Lower lobe of right lung (tissue), 2 donors: ENCODE measurements around the gene SPATA12. TPM values are rescaled to one million over a fixed set of nuclear protein-coding genes. Genes with fewer than 3 reads are reported as not detected.

Experiments used
- ATAC-seq, 2 donors: fragments of 200-7000 bp; cut with Tn5 transposase; one replicate each; pipeline ENCODE4 v1.9.1; 2020 to 2022; ENCODE audit warnings: mild to moderate bottlenecking in 2 of 2, moderate library complexity in 2 of 2
- DNase-seq: peaks from one replicate; pipeline ENCODE4 v3.0.0-alpha.2; 2020
- H3K27ac ChIP-seq: fragments of 200-600 bp; one replicate; pipeline ENCODE4 v1.8.0; 2022
- H3K27me3 ChIP-seq: fragments of 200-600 bp; one replicate; pipeline ENCODE4 v1.8.0; 2022; ENCODE audit warnings: low read depth
- H3K36me3 ChIP-seq: fragments of 200-600 bp; one replicate; pipeline ENCODE4 v1.8.0; 2022; ENCODE audit warnings: mild to moderate bottlenecking
- H3K4me1 ChIP-seq: fragments of 200-600 bp; one replicate; pipeline ENCODE4 v1.8.0; 2022
- H3K4me3 ChIP-seq: fragments of 200-600 bp; one replicate; pipeline ENCODE4 v1.8.0; 2022; ENCODE audit warnings: mild to moderate bottlenecking
- H3K9me3 ChIP-seq: fragments of 200-600 bp; one replicate; pipeline ENCODE4 v1.8.0; 2022
- intact Hi-C: fragments of 100-400 bp; cut with DNase I; formaldehyde crosslinking; loops from one replicate; pipeline ENCODE4 v1.11.0; 2022
- total RNA-seq: library from RNA; stranded (reverse); fragmentation: NEBNext Ultra II Directional; extraction: Animal tissue kit (Norgen Biotek cat#: 25700); gene quantifications from one replicate; pipeline ENCODE4 v1.2.1, GENCODE V29; 2021
- TF ChIP-seq, protein P1 (sequence below): fragments of 200-600 bp; IDR thresholded peaks from one replicate; pipeline ENCODE4 v1.8.0; 2022; ENCODE audit warnings: antibody characterized with exemption, mild to moderate bottlenecking
- donor health status: DM: no; HTN: yes; CAD: no; lungs with severe emphysema.

SPATA12 gene
- total RNA-seq, 1 donor from 2014 or later = 0.15 TPM

DNA sequence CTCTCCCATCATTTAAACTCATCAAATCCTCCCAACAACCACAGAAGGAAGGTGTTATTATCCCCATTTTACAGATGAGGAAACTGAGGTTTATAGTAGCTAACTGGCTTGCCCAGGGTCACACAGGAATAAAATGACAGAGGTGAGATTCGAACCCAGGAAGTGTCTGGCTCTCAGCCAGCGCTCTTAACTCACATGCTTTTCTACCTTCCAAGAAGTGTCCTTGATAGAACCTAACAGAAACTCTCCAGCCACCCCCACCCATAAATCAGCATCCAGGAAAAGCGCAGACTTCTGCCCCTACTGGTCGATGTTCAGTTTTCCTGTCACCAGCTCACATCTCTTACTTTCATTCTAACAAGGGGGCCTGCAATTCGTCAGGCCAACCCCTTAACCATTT, 51.7 kb downstream of the SPATA12 start:
- intact Hi-C loops = no loop called here
- TF ChIP-seq, protein P1, sequence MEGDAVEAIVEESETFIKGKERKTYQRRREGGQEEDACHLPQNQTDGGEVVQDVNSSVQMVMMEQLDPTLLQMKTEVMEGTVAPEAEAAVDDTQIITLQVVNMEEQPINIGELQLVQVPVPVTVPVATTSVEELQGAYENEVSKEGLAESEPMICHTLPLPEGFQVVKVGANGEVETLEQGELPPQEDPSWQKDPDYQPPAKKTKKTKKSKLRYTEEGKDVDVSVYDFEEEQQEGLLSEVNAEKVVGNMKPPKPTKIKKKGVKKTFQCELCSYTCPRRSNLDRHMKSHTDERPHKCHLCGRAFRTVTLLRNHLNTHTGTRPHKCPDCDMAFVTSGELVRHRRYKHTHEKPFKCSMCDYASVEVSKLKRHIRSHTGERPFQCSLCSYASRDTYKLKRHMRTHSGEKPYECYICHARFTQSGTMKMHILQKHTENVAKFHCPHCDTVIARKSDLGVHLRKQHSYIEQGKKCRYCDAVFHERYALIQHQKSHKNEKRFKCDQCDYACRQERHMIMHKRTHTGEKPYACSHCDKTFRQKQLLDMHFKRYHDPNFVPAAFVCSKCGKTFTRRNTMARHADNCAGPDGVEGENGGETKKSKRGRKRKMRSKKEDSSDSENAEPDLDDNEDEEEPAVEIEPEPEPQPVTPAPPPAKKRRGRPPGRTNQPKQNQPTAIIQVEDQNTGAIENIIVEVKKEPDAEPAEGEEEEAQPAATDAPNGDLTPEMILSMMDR = no peak
- no peak overlapping the region for H3K27ac ChIP-seq

DNA sequence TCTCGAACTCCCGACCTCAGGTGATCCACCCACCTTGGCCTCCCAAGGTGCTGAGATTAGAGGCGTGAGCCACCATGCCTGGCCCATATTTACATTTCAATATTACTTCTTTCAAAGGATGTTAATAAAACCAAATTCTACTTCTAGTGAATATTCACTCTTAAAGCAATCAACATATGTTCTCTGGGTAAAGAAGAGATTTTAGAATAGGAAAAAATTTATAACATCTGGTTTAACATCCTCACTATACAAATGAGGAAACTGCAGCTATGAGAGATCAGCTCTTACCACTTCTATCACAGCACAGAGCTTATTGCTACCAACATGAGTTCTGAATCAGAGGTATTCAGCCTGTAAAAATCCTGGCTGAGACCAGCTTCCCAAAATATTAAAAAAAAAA, 56.0 kb downstream of the SPATA12 start:
- ATAC-seq (no peak), DNase-seq (no peak)
- intact Hi-C loops = no loop called here
- H3K9me3 ChIP-seq = no peaks in the 10 kb centered on the region
- H3K27me3 ChIP-seq = no peaks in the 10 kb centered on the region
- no peak overlapping the region for H3K27ac ChIP-seq
- H3K36me3 ChIP-seq = no peaks in the 10 kb centered on the region
- H3K4me3 ChIP-seq = no peak overlapping the region
- TF ChIP-seq, protein P1 = no peak
- H3K4me1 ChIP-seq = no peaks in the 10 kb centered on the region

More for the DNA sequence above, 51.7 kb downstream of the SPATA12 start:
- no peaks in the 10 kb centered on the region for H3K36me3 ChIP-seq
- H3K27me3 ChIP-seq = no peaks in the 10 kb centered on the region
- no peaks in the 10 kb centered on the region for H3K4me1 ChIP-seq
- H3K9me3 ChIP-seq = no peaks in the 10 kb centered on the region
- no peak for ATAC-seq
- DNase-seq = no peak
- H3K4me3 ChIP-seq = no peak overlapping the region

DNA sequence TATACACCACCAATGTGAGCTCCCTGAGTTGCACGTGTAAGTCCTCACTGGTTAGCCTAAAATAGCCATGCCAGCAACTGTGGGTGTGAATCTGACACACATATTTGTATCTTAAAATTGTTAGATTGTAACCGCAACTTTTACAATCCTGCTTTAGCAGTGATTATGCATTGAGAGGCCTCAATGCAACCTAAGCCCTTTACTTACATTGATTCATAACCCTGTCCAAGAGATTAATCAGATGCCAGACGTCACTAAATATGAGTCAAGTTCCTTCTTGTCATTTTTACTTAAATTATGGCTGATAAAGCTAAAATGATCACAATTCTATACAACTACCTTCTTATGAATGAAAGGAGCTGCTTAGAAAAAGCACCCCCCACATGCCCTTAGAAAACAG, 57.8 kb downstream of the SPATA12 start:
- no peak overlapping the region for H3K4me3 ChIP-seq
- H3K27ac ChIP-seq = no peak overlapping the region
- DNase-seq = no peak
- TF ChIP-seq, protein P1 = no peak
- H3K4me1 ChIP-seq = no peaks in the 10 kb centered on the region
- intact Hi-C loops = no loop called here
- ATAC-seq = no peak
- no peaks in the 10 kb centered on the region for H3K27me3 ChIP-seq
- no peaks in the 10 kb centered on the region for H3K9me3 ChIP-seq
- no peaks in the 10 kb centered on the region for H3K36me3 ChIP-seq

DNA sequence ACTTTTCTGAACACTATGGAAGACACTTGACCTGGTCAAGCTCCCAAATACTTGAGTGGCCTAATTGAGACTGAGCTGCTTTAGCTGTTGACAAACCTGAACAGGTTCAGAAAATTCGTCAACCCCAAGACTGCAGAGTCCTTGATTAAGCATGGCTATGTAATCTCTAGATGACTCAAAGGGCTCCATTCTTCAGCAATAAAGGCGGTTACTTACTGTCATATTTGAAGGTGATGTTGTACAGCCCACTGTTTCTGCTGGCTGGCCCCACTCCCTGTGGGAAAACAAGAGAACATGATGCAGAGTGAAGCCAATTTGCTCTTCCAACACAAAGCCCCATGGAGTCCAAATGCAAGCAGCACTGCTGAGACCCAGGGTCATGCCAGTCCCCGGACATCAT, 59.6 kb downstream of the SPATA12 start:
- H3K36me3 ChIP-seq = no peaks in the 10 kb centered on the region
- H3K27ac ChIP-seq = no peak overlapping the region
- intact Hi-C loops = no loop called here
- H3K9me3 ChIP-seq = no peaks in the 10 kb centered on the region
- no peaks in the 10 kb centered on the region for H3K4me1 ChIP-seq
- DNase-seq (no peak), ATAC-seq (peak; percentile 42 to 48)
- no peaks in the 10 kb centered on the region for H3K27me3 ChIP-seq
- no peak overlapping the region for H3K4me3 ChIP-seq
- TF ChIP-seq, protein P1 = no peak

DNA sequence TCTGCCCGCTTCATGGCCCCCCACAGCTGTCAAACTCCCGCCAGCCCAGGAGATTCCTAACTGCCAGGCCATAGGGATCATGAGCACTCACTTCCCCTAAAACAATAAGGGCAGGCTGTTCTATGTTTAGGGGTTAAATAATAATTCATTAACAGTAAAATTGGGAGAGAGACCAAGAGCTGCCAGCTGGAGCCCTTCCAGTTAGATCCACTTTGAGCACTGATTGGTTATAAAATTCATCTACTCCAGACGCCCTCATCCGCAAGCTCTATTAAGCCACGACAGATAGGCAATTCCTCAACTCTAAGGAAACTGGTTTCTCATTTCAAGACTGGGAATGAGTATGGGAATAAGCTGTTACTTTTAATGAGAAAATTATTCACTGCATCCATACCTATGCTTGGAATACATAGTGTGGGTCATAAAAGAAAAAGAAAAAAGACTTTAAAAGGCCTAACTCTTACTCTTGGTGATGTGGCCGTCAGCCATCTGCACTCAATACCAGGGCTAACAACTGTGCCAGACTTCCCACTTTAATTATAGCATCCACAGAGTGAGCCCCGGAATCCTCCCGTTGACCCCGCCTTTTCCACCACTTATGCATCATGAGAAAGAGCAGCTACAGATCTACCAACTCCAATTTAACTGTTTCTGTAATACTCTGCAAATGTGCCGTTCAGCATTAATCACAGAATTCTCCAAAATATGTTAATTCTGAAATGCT, 60.1 kb downstream of the SPATA12 start:
- no peak for DNase-seq

More for the DNA sequence above, 60.1 kb downstream of the SPATA12 start:
- no peak for ATAC-seq
- intact Hi-C loops = no loop called here
- Histone ChIP-seq H3K27ac (no peak overlapping the region), H3K4me1 (no peaks in the 10 kb centered on the region), H3K27me3 (no peaks in the 10 kb centered on the region), H3K9me3 (no peaks in the 10 kb centered on the region), H3K4me3 (no peak overlapping the region), H3K36me3 (no peaks in the 10 kb centered on the region)
- TF ChIP-seq, protein P1 = no peak

Other genes with a start within 250 kb of the SPATA12 start
- 2.4 TPM for gene IL17RD, start 104.7 kb downstream of the SPATA12 start, total RNA-seq
- gene HESX1, start 139.3 kb downstream of the SPATA12 start, total RNA-seq = 0.86 TPM
- gene APPL1, start 167.1 kb downstream of the SPATA12 start, total RNA-seq = 45.5 TPM
- gene ASB14, start 232.0 kb downstream of the SPATA12 start, total RNA-seq = 0.50 TPM